NCI-H2029 treated with DMSO at 0.1 percent for 48 hours (cell line): ENCODE measurements around the gene DAD1.

Experiments used
- DNase-seq: peaks from one replicate; lab custom pipeline; 2025; lab: John Stamatoyannopoulos, UW

Gene DAD1

GRCh38 chr14:22515929-22516328 is 73.1 kb downstream of the DAD1 start:
- DNase-seq = no peak
